Natural killer cell (primary cell): ENCODE measurements around the gene KCNAB2. TPM values are rescaled to one million over a fixed set of nuclear protein-coding genes. Genes with fewer than 3 reads are reported as not detected.

Source experiments
- ATAC-seq, 3 donors: fragments of 150-1000 bp in 2 of 3; fragments of 200-7000 bp in 1 of 3; cut with Tn5 transposase; 1 replicate in 1 of 3; 2 replicates in 2 of 3; pipeline ENCODE4 v1.10.0; 2021; ENCODE audit warnings: mild to moderate bottlenecking in 2 of 3, moderate library complexity in 2 of 3
- DNase-seq, 2 donors: peaks; one replicate each; pipeline versions ENCODE4 v3.0.0 to v3.0.0-alpha.2; 2013 to 2021; ENCODE audit warnings: mixed read lengths in 1 of 2
- H3K27ac ChIP-seq: one replicate; pipeline ENCODE4 v1.5.1; 2013; ENCODE audit warnings: mild to moderate bottlenecking, low read length
- H3K27me3 ChIP-seq: one replicate; pipeline ENCODE4 v1.6.1; 2013; ENCODE audit warnings: low read length; ENCODE audit not compliant: control insufficient read depth, insufficient read depth
- H3K36me3 ChIP-seq: one replicate; pipeline ENCODE4 v1.6.1; 2013; ENCODE audit warnings: low read length; ENCODE audit not compliant: control insufficient read depth, insufficient read depth
- H3K4me1 ChIP-seq: one replicate; pipeline ENCODE4 v1.6.1; 2013; ENCODE audit warnings: low read length; ENCODE audit not compliant: control insufficient read depth, insufficient read depth
- H3K4me3 ChIP-seq: one replicate; pipeline ENCODE4 v1.5.1; 2013; ENCODE audit warnings: low read length
- H3K9me3 ChIP-seq: one replicate; pipeline ENCODE4 v1.6.1; 2013; ENCODE audit warnings: low read length; ENCODE audit not compliant: control insufficient read depth, insufficient read depth
- H3K27ac Mint-ChIP-seq, 2 donors: one replicate each; pipeline ENCODE4 v1.8.0; 2022; ENCODE audit warnings: mild to moderate bottlenecking in 2 of 2, mixed read lengths in 2 of 2, moderate library complexity in 1 of 2
- H3K27me3 Mint-ChIP-seq, 2 donors: one replicate each; pipeline ENCODE4 v1.8.0; 2022; ENCODE audit warnings: low read depth in 2 of 2, mixed read lengths in 2 of 2
- H3K36me3 Mint-ChIP-seq: one replicate; pipeline ENCODE4 v1.8.0; 2022; ENCODE audit warnings: mixed read lengths
- H3K4me1 Mint-ChIP-seq, 2 donors: one replicate each; pipeline ENCODE4 v1.8.0; 2022; ENCODE audit warnings: mixed read lengths in 2 of 2
- H3K4me3 Mint-ChIP-seq: one replicate; pipeline ENCODE4 v1.8.0; 2022; ENCODE audit warnings: mild to moderate bottlenecking, moderate library complexity, mixed read lengths
- H3K9me3 Mint-ChIP-seq, 2 donors: one replicate each; pipeline ENCODE4 v1.8.0; 2022; ENCODE audit warnings: mixed read lengths in 2 of 2
- CTCF ChIP-seq: fragments of 200-600 bp; IDR thresholded peaks from one replicate; pipeline ENCODE4 v1.8.0; 2022; ENCODE audit warnings: antibody characterized with exemption
- WGBS: methylation state at CpG from one replicate; pipeline ENCODE4 v1.1.7; 2013; ENCODE audit warnings: missing lambda C conversion rate; ENCODE audit not compliant: insufficient coverage; 5-methylcytosine and 5-hydroxymethylcytosine counted together
- intact Hi-C: fragments of 100-400 bp; cut with micrococcal nuclease; formaldehyde crosslinking; loops from one replicate; pipeline ENCODE4 v1.14.2; 2022
- total RNA-seq, 4 donors: library from RNA; stranded (reverse); fragments of 120-200 nt in 1 of 4; gene quantifications; one replicate each; pipeline versions ENCODE4 v1.2.3 to v1.2.4, GENCODE V29; 2013 to 2022

Gene KCNAB2
- total RNA-seq, 3 donors from 2014 or later (not counting 1 experiment from before 2014, with no cell fraction given): 387 to 749 (median 430) TPM

DNA sequence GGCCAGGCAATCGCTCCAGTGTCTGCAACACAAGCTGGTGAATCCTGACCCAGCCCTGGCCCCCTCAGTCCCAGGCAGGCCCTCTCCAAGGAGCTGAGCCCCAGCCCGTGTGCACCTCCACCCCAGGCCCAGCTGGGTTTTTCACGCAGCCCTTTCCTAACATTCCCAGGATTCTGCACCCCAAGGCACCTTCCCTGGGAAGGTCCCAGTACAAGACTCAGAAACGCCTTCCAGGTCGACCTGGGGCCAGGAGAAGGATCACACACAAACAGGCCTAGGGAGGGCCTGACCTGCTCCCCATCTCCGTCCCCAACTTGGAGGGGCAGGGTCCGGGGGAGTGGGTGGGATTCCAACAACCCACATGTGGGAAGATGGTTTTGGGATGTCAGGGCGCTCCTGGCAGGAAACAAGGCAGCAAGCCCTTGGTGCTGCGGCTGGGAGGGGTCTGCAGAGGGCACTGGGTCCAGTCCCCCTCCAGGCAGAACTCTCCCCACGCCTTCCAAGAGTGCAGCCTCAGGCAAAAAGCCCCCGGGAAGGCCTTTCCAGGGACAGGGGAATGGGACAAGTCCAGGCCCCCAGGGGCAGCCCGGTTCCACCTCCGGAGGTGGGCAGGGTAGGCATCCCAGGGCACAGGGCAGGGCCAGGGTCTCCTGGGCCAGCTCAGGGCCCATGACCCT is 58.3 kb downstream of the KCNAB2 start:
- WGBS: 73% methylated on average over 13 of the region's 13 CpGs
- TF ChIP-seq CTCF: no peak
- H3K9me3 Mint-ChIP-seq: no peaks in the 10 kb centered on the region
- DNase-seq (no peak), ATAC-seq (no peak)
- Histone ChIP-seq H3K27me3 (no peaks in the 10 kb centered on the region), H3K4me3 (no peak overlapping the region), H3K9me3 (no peaks in the 10 kb centered on the region), H3K4me1 (no peaks in the 10 kb centered on the region), H3K27ac (no peak overlapping the region), H3K36me3 (peaks cover 2% of the 10 kb centered on the region)
- H3K4me3 Mint-ChIP-seq: no peak overlapping the region
- H3K27me3 Mint-ChIP-seq: peaks cover 0 to 11% of the 10 kb centered on the region in 2 donors
- intact Hi-C loops: loop anchor here (10.0 kb wide), 1 partner anchor 241 kb away; no protein-coding TSS in a partner anchor
- no peak overlapping the region for H3K27ac Mint-ChIP-seq
- H3K4me1 Mint-ChIP-seq: peaks cover 0 to 20% of the 10 kb centered on the region in 2 donors
- H3K36me3 Mint-ChIP-seq: no peaks in the 10 kb centered on the region

GRCh38 chr1:6104631-6105030 is 58.9 kb downstream of the KCNAB2 start:
- DNase-seq (no peak), ATAC-seq (no peak)
- Histone ChIP-seq H3K4me3 (no peak overlapping the region), H3K27ac (no peak overlapping the region), H3K36me3 (no peaks in the 10 kb centered on the region), H3K4me1 (no peaks in the 10 kb centered on the region), H3K27me3 (no peaks in the 10 kb centered on the region), H3K9me3 (no peaks in the 10 kb centered on the region)
- H3K27me3 Mint-ChIP-seq: peaks cover 0 to 11% of the 10 kb centered on the region in 2 donors
- no peak for TF ChIP-seq CTCF
- intact Hi-C loops: loop anchor here (5.0 to 10.0 kb wide), 2 partner anchors 138 to 240 kb away; partner anchors contain the start of gene HES3
- 92% methylated on average over 9 of the region's 9 CpGs for WGBS
- no peak overlapping the region for H3K4me3 Mint-ChIP-seq
- H3K36me3 Mint-ChIP-seq: no peaks in the 10 kb centered on the region
- H3K9me3 Mint-ChIP-seq: no peaks in the 10 kb centered on the region
- no peak overlapping the region for H3K27ac Mint-ChIP-seq
- peaks cover 0 to 14% of the 10 kb centered on the region in 2 donors for H3K4me1 Mint-ChIP-seq

GRCh38 chr1:6105218-6105679 is 59.6 kb downstream of the KCNAB2 start:
- WGBS: 56% methylated on average over 12 of the region's 12 CpGs
- Histone ChIP-seq H3K9me3 (no peaks in the 10 kb centered on the region), H3K27me3 (no peaks in the 10 kb centered on the region), H3K27ac (no peak overlapping the region), H3K4me1 (no peaks in the 10 kb centered on the region), H3K36me3 (no peaks in the 10 kb centered on the region), H3K4me3 (no peak overlapping the region)
- Mint-ChIP-seq H3K4me1 (peaks cover 0 to 14% of the 10 kb centered on the region in 2 donors), H3K9me3 (no peaks in the 10 kb centered on the region), H3K27ac (no peak overlapping the region), H3K4me3 (no peak overlapping the region), H3K27me3 (peaks cover 0 to 11% of the 10 kb centered on the region in 2 donors), H3K36me3 (no peaks in the 10 kb centered on the region)
- intact Hi-C loops: loop anchor here (5.0 to 10.0 kb wide), 2 partner anchors 137 to 240 kb away; partner anchors contain the start of gene HES3
- DNase-seq (no peak), ATAC-seq (no peak)
- no peak for TF ChIP-seq CTCF
